IMR-90 (cell line): ENCODE results near the gene CIROP. TPM values are rescaled to one million over a fixed set of nuclear protein-coding genes. Genes with fewer than 3 reads are reported as not detected.

Source experiments
- ATAC-seq: fragments of 200-7000 bp; cut with Tn5 transposase; 2 replicates; pipeline ENCODE4 v1.9.1; 2020; ENCODE audit warnings: low read depth, mild to moderate bottlenecking, moderate library complexity
- BruUV-seq: library from RNA; stranded (reverse); fragments of 400-500 nt; replicated peaks from 2 replicates; lab custom pipeline; 2021; lab: Mats Ljungman, UMichigan
- CTCF ChIA-PET: fragments of 300-600 bp; formaldehyde crosslinking; extraction: SDS; loops from one replicate; lab custom pipeline; 2021; ENCODE audit warnings: antibody characterized with exemption; lab: Yijun Ruan, JAX
- POLR2A ChIA-PET: fragments of 300-600 bp; sonication (Branson Sonifier 250); formaldehyde crosslinking; loops from one replicate; lab custom pipeline; 2022; ENCODE audit warnings: antibody characterized with exemption; ENCODE audit not compliant: unreplicated experiment; lab: Charles Lee
- DNase-seq: peaks from one replicate; pipeline ENCODE4 v3.0.0; 2013
- H2AFZ ChIP-seq: replicated peaks from 2 replicates; pipeline ENCODE3; 2013; ENCODE audit warnings: low read length, mild to moderate bottlenecking; ENCODE audit not compliant: poor library complexity
- H2AK5ac ChIP-seq: 2 replicates; pipeline ENCODE4 v1.6.1; 2013; ENCODE audit warnings: low read depth, low read length, inconsistent platforms
- H2AK9ac ChIP-seq: replicated peaks from 2 replicates; pipeline ENCODE3; 2013; ENCODE audit warnings: mild to moderate bottlenecking, low read depth, low read length, moderate library complexity; ENCODE audit not compliant: poor library complexity
- H2BK120ac ChIP-seq: 2 replicates; pipeline ENCODE4 v1.6.1; 2013; ENCODE audit warnings: low read depth, low read length, inconsistent platforms
- H2BK15ac ChIP-seq: 3 replicates; pipeline ENCODE4 v1.6.1; 2013; ENCODE audit warnings: low read depth, low read length, inconsistent platforms
- H2BK20ac ChIP-seq: 2 replicates; pipeline ENCODE4 v1.6.1; 2013; ENCODE audit warnings: low read depth, mild to moderate bottlenecking, inconsistent platforms, low read length, moderate library complexity
- H2BK5ac ChIP-seq: 2 replicates; pipeline ENCODE4 v1.6.1; 2013; ENCODE audit warnings: mild to moderate bottlenecking, low read depth, low read length, inconsistent platforms; ENCODE audit not compliant: poor library complexity, severe bottlenecking
- H3K14ac ChIP-seq: replicated peaks from 2 replicates; pipeline ENCODE4 v1.6.1; 2013; ENCODE audit warnings: low read depth, low read length, inconsistent platforms
- H3K18ac ChIP-seq: 2 replicates; pipeline ENCODE4 v1.6.1; 2013; ENCODE audit warnings: low read depth, low read length, control low read depth
- H3K23ac ChIP-seq: 2 replicates; pipeline ENCODE4 v1.6.1; 2013; ENCODE audit warnings: low read depth, low read length, inconsistent platforms
- H3K27ac ChIP-seq: 2 replicates; pipeline ENCODE4 v1.5.1; 2013; ENCODE audit warnings: mild to moderate bottlenecking, control low read depth, low read length; ENCODE audit not compliant: insufficient read depth
- H3K27me3 ChIP-seq: 2 replicates; pipeline ENCODE4 v1.6.1; 2013; ENCODE audit warnings: low read length; ENCODE audit not compliant: control insufficient read depth, insufficient read depth
- H3K36me3 ChIP-seq: 2 replicates; pipeline ENCODE4 v1.6.1; 2013; ENCODE audit warnings: low read length, mixed read lengths; ENCODE audit not compliant: control insufficient read depth, insufficient read depth
- H3K4ac ChIP-seq: 2 replicates; pipeline ENCODE4 v1.6.1; 2013; ENCODE audit warnings: low read depth, low read length, inconsistent platforms
- H3K4me1 ChIP-seq: 2 replicates; pipeline ENCODE4 v1.6.1; 2013; ENCODE audit warnings: low read length, mixed read lengths; ENCODE audit not compliant: control insufficient read depth, insufficient read depth
- H3K4me2 ChIP-seq: 2 replicates; pipeline ENCODE4 v1.6.1; 2013; ENCODE audit warnings: low read depth, mild to moderate bottlenecking, control low read depth, low read length, moderate library complexity
- H3K4me3 ChIP-seq: 2 replicates; pipeline ENCODE4 v1.5.1; 2013; ENCODE audit warnings: low read depth, mild to moderate bottlenecking, control low read depth, low read length, moderate library complexity; ENCODE audit not compliant: insufficient read depth
- H3K56ac ChIP-seq: 2 replicates; pipeline ENCODE4 v1.6.1; 2013; ENCODE audit warnings: low read length, inconsistent platforms; ENCODE audit not compliant: insufficient read depth; ENCODE audit errors: extremely low read depth
- H3K79me1 ChIP-seq, 2 experiments: 2 replicates each; pipeline ENCODE4 v1.6.1; 2013; ENCODE audit warnings: low read length in 2 of 2, inconsistent platforms in 1 of 2, low read depth in 1 of 2
- H3K9ac ChIP-seq: 2 replicates; pipeline ENCODE4 v1.6.1; 2013; ENCODE audit warnings: low read depth, low read length, control low read depth
- H3K9me1 ChIP-seq: 2 replicates; pipeline ENCODE4 v1.6.1; 2013; ENCODE audit warnings: low read length, inconsistent platforms; ENCODE audit not compliant: insufficient read depth
- H3K9me3 ChIP-seq: 2 replicates; pipeline ENCODE4 v1.6.1; 2013; ENCODE audit warnings: low read length; ENCODE audit not compliant: control insufficient read depth, insufficient read depth
- H4K20me1 ChIP-seq: 2 replicates; pipeline ENCODE4 v1.6.1; 2013; ENCODE audit warnings: low read length, inconsistent platforms; ENCODE audit not compliant: insufficient read depth
- H4K5ac ChIP-seq: 2 replicates; pipeline ENCODE4 v1.6.1; 2013; ENCODE audit warnings: mild to moderate bottlenecking, low read depth, low read length, control low read depth
- H4K8ac ChIP-seq, 2 experiments: 2 replicates each; pipeline ENCODE4 v1.6.1; 2013; ENCODE audit warnings: low read depth in 2 of 2, low read length in 2 of 2, control low read depth in 1 of 2, inconsistent platforms in 1 of 2
- H4K91ac ChIP-seq: 2 replicates; pipeline ENCODE4 v1.6.1; 2013; ENCODE audit warnings: low read depth, low read length, inconsistent platforms; ENCODE audit not compliant: insufficient read depth
- BHLHE40 ChIP-seq: fragments of 150-350 bp; IDR thresholded peaks from 2 replicates; pipeline ENCODE4 v1.6.1; 2016; ENCODE audit warnings: mild to moderate bottlenecking, low read depth, low read length
- CHD1 ChIP-seq: IDR thresholded peaks from 2 replicates; pipeline ENCODE4 v1.6.1; 2012; ENCODE audit warnings: low read depth, low read length, improper control_type of control experiment
- CTCF ChIP-seq: conservative IDR thresholded peaks from 2 replicates; pipeline ENCODE4 v1.5.1; 2012; ENCODE audit warnings: mild to moderate bottlenecking, low read depth, low read length, improper control_type of control experiment
- ELK1 ChIP-seq: fragments of 150-350 bp; IDR thresholded peaks from 2 replicates; pipeline ENCODE4 v1.6.1; 2016; ENCODE audit warnings: low read depth, mild to moderate bottlenecking, low read length, moderate library complexity, borderline replicate concordance
- FOS ChIP-seq: fragments of 150-350 bp; IDR thresholded peaks from 2 replicates; pipeline ENCODE4 v1.6.1; 2016; ENCODE audit warnings: low read depth, low read length
- MAFK ChIP-seq: IDR thresholded peaks from 2 replicates; pipeline ENCODE4 v1.6.1; 2012; ENCODE audit warnings: low read depth, low read length, improper control_type of control experiment
- MXI1 ChIP-seq: IDR thresholded peaks from 2 replicates; pipeline ENCODE4 v1.6.1; 2012; ENCODE audit warnings: low read depth, mild to moderate bottlenecking, low read length, moderate library complexity, borderline replicate concordance
- NFE2L2 ChIP-seq: fragments of 150-350 bp; IDR thresholded peaks from 2 replicates; pipeline ENCODE4 v1.6.1; 2016; ENCODE audit warnings: low read depth, mild to moderate bottlenecking, low read length
- POLR2A ChIP-seq: IDR thresholded peaks from 2 replicates; pipeline ENCODE4 v1.6.1; 2012; ENCODE audit warnings: mild to moderate bottlenecking, low read depth, low read length
- RCOR1 ChIP-seq: IDR thresholded peaks from 2 replicates; pipeline ENCODE4 v1.6.1; 2012; ENCODE audit warnings: mild to moderate bottlenecking, low read length, improper control_type of control experiment; ENCODE audit not compliant: insufficient replicate concordance
- RFX5 ChIP-seq: IDR thresholded peaks from 2 replicates; pipeline ENCODE4 v1.8.0; 2012; ENCODE audit warnings: low read depth, mild to moderate bottlenecking, low read length, moderate library complexity
- SMC3 ChIP-seq: fragments of 150-350 bp; IDR thresholded peaks from 2 replicates; pipeline ENCODE4 v1.6.1; 2016; ENCODE audit warnings: low read depth, mild to moderate bottlenecking, antibody characterized with exemption, low read length, moderate library complexity
- USF2 ChIP-seq: fragments of 150-350 bp; IDR thresholded peaks from 2 replicates; pipeline ENCODE4 v1.6.1; 2017; ENCODE audit warnings: mild to moderate bottlenecking, antibody characterized with exemption, low read length, low read depth
- WGBS, 2 experiments: methylation state at CpG; one replicate each; pipeline versions ENCODE4 v1.1.5 to v1.1.7; 2013; ENCODE audit warnings: missing lambda C conversion rate in 2 of 2; ENCODE audit not compliant: insufficient read length in 1 of 2; ENCODE audit errors: extremely low coverage in 2 of 2; 5-methylcytosine and 5-hydroxymethylcytosine counted together
- dilution Hi-C: fragments of 300-500 bp; cut with HindIII; formaldehyde crosslinking; loops from one replicate; pipeline ENCODE4 v1.14.3; 2018; ENCODE audit warnings: low sequenced_read_pairs; ENCODE audit not compliant: unreplicated experiment
- in situ Hi-C: fragments of 300-500 bp; cut with MboI; formaldehyde crosslinking; loops from 3 replicates; pipeline ENCODE4 v1.14.3; 2019; ENCODE audit warnings: low sequenced_read_pairs, inconsistent platforms, mixed read lengths
- intact Hi-C: fragments of 100-400 bp; cut with micrococcal nuclease; formaldehyde crosslinking; loops from 2 replicates; pipeline ENCODE4 v1.10.0; 2022
- polyA plus RNA-seq, 3 experiments: library from polyadenylated mRNA; depleted of rRNA; stranded (reverse); fragments of >200 nt; gene quantifications; 2 replicates each; pipeline ENCODE4 v1.2.3, GENCODE V29; 2012; ENCODE audit warnings: low replicate concordance in 1 of 3
- total RNA-seq: library from RNA; depleted of rRNA; stranded (reverse); fragments of >200 nt; gene quantifications from 2 replicates; pipeline ENCODE4 v1.2.3, GENCODE V29; 2012

The CIROP gene
- total and polyA plus RNA-seq, 2 of the 4 experiments (the other 2 are of a cell fraction), result 0.31 to 0.36 TPM

- no peak for DNase-seq
- Histone ChIP-seq H3K14ac (no peak overlapping the region), H3K4me1 (peaks cover 22% of the 10 kb centered on the region), H3K18ac (no peak overlapping the region), H4K5ac (no peak overlapping the region), H3K27ac (no peak overlapping the region), H3K56ac (no peak overlapping the region), H2AFZ (no peak overlapping the region), H4K8ac (no peak overlapping the region), H4K91ac (no peak overlapping the region), H3K9me1 (peaks cover 20% of the 10 kb centered on the region), H3K4me2 (no peak overlapping the region), H2AK9ac (no peak overlapping the region), H3K79me1 (0 out of 4 replicates have a peak, but pooled peaks cover 3 to 4% of the 10 kb centered on the region in 2 experiments), H3K4ac (no peak overlapping the region), H3K9ac (no peak overlapping the region), H2AK5ac (no peak overlapping the region), H2BK120ac (no peak overlapping the region), H3K36me3 (no peaks in the 10 kb centered on the region), H3K4me3 (no peak overlapping the region), H3K9me3 (no peaks in the 10 kb centered on the region), H3K23ac (no peak overlapping the region), H2BK15ac (no peak overlapping the region), H2BK20ac (no peak overlapping the region), H3K27me3 (no peaks in the 10 kb centered on the region), H2BK5ac (no peak overlapping the region), H4K20me1 (no peaks in the 10 kb centered on the region)
- ChIA-PET POLR2A (no interaction called here), CTCF (interaction anchor here (1.0 to 3.9 kb wide), 3 partner anchors 41 to 116 kb away, joined by 5 to 18 read pairs (median 5); no protein-coding TSS in a partner anchor)
- no CpG with 5 or more reads among the region's 1 CpG for WGBS, 2 experiments
- no TSS peak for BruUV-seq
- dilution Hi-C loops (no loop called here), in situ Hi-C loops (loop anchor here (10.0 kb wide), 1 partner anchor 195 kb away; the partner anchor contains the start of genes BCL2L2 and PPP1R3E), intact Hi-C loops (loop anchor here (1.0 kb wide), 4 partner anchors 32 to 123 kb away; no protein-coding TSS in a partner anchor)
- ATAC-seq, result no peak
- TF ChIP-seq FOS, result no peak
- TF ChIP-seq SMC3, result no peak
- TF ChIP-seq MAFK, result no peak
- TF ChIP-seq MXI1, result no peak
- no peak for TF ChIP-seq RFX5
- no peak for TF ChIP-seq CHD1
- TF ChIP-seq POLR2A, result no peak
- TF ChIP-seq ELK1, result no peak
- no peak for TF ChIP-seq BHLHE40
- no peak for TF ChIP-seq RCOR1
- no peak for TF ChIP-seq CTCF
- TF ChIP-seq NFE2L2, result no peak
- no peak for TF ChIP-seq USF2
Measured at GRCh38 chr14:23109769-23110168, 5.0 kb upstream of the CIROP start.
